Kidney (tissue), 14 donors: ENCODE measurements around the gene TENT5C. TPM values are rescaled to one million over a fixed set of nuclear protein-coding genes. Genes with fewer than 3 reads are reported as not detected.

Experiments
- DNase-seq, 5 donors: peaks; one replicate each; pipeline ENCODE4 v3.0.0-alpha.2; 2013 to 2020
- FAIRE-seq: peaks from 2 replicates; lab custom pipeline; 2012; peaks lifted over from hg19 to GRCh38; lab: Jason Lieb, UNC
- H3K27ac ChIP-seq, 2 donors: one replicate each; pipeline ENCODE4 v1.7.0; 2013; ENCODE audit warnings: low read depth in 2 of 2, low read length in 2 of 2, inconsistent platforms in 1 of 2
- H3K27me3 ChIP-seq: one replicate; pipeline ENCODE4 v1.7.1; 2013; ENCODE audit warnings: low read length, inconsistent platforms; ENCODE audit not compliant: control insufficient read depth, insufficient read depth
- H3K36me3 ChIP-seq, 3 donors: one replicate each; pipeline versions ENCODE4 v1.7.0 to v1.7.1; 2013; ENCODE audit warnings: low read length in 3 of 3, control low read depth in 1 of 3, inconsistent platforms in 1 of 3; ENCODE audit not compliant: insufficient read depth in 3 of 3, control insufficient read depth in 2 of 3
- H3K4me1 ChIP-seq, 3 donors: one replicate each; pipeline versions ENCODE4 v1.7.0 to v1.7.1; 2013; ENCODE audit warnings: low read length in 3 of 3, inconsistent platforms in 1 of 3, low read depth in 1 of 3; ENCODE audit not compliant: control insufficient read depth in 2 of 3, insufficient read depth in 2 of 3
- H3K4me3 ChIP-seq, 3 donors: one replicate each; pipeline versions ENCODE4 v1.7.0 to v1.8.1; 2013; ENCODE audit warnings: low read length in 3 of 3, control low read depth in 1 of 3, inconsistent platforms in 1 of 3
- H3K9ac ChIP-seq, 3 donors: one replicate each; pipeline versions ENCODE4 v1.7.0 to v1.7.1; 2013; ENCODE audit warnings: low read length in 3 of 3, control low read depth in 1 of 3, inconsistent platforms in 1 of 3
- H3K9me3 ChIP-seq, 3 donors: one replicate each; pipeline versions ENCODE4 v1.7.0 to v1.7.1; 2013; ENCODE audit warnings: low read length in 3 of 3, control low read depth in 1 of 3, inconsistent platforms in 1 of 3; ENCODE audit not compliant: control insufficient read depth in 2 of 3, insufficient read depth in 1 of 3
- CTCF ChIP-seq: IDR thresholded peaks from 3 replicates; pipeline ENCODE4 v1.5.1; 2012; ENCODE audit warnings: mild to moderate bottlenecking, moderate library complexity, borderline replicate concordance; ENCODE audit not compliant: insufficient read depth; ENCODE audit errors: extremely low read depth
- intact Hi-C: fragments of 100-400 bp; cut with DNase I; formaldehyde crosslinking; loops from one replicate; pipeline ENCODE4 v1.11.1; 2022
- polyA plus RNA-seq: library from polyadenylated mRNA; stranded (reverse); fragments of 350-450 nt; fragmentation: Illumina TruSeq; extraction: RNeasy Lipid Tissue Mini Kit (QIAGEN cat#74804); gene quantifications from one replicate; pipeline ENCODE4 v1.2.3, GENCODE V29; 2014; ENCODE audit warnings: low read depth, low replicate concordance; ENCODE audit not compliant: insufficient read depth
- total RNA-seq: library from RNA; stranded (reverse); fragmentation: NEBNext Ultra II Directional; extraction: Animal tissue kit (Norgen Biotek cat#: 25700); gene quantifications from one replicate; pipeline ENCODE4 v1.2.1, GENCODE V29; 2021
- donor health status: control.
- donor health status: control.
- donor health status: control.
- donor health status: control.
- donor health status: control.
- donor health status: DM: yes; HTN: yes; CAD: no.
- donor health status: Normal renal cell carcinoma (clear cell type).

The TENT5C gene
- total and polyA plus RNA-seq, 2 donors from 2014 or later = 6.1 to 22.2 TPM

- no peak for TF ChIP-seq CTCF
- Histone ChIP-seq H3K27me3 (no peaks in the 10 kb centered on the region), H3K9ac (no peak overlapping the region), H3K4me3 (no peak overlapping the region), H3K4me1 (peaks cover 0 to 2% (median 0%) of the 10 kb centered on the region in 3 donors), H3K36me3 (no peaks in the 10 kb centered on the region), H3K9me3 (no peaks in the 10 kb centered on the region), H3K27ac (no peak overlapping the region)
- no peak for DNase-seq
- intact Hi-C loops = no loop called here
- no peak for FAIRE-seq
These were observed 54.6 kb downstream of the TENT5C start for GRCh38 chr1:117660271-117660965.

GRCh38 chr1:117661027-117661426, 55.2 kb downstream of the TENT5C start:
- no peak overlapping the region for H3K9ac ChIP-seq
- no peaks in the 10 kb centered on the region for H3K27me3 ChIP-seq
- H3K36me3 ChIP-seq = no peaks in the 10 kb centered on the region
- H3K9me3 ChIP-seq = no peaks in the 10 kb centered on the region
- intact Hi-C loops = no loop called here
- H3K4me3 ChIP-seq = no peak overlapping the region
- FAIRE-seq = no peak
- no peak overlapping the region for H3K27ac ChIP-seq
- H3K4me1 ChIP-seq = peaks cover 0 to 2% (median 0%) of the 10 kb centered on the region in 3 donors
- TF ChIP-seq CTCF = no peak
- DNase-seq = no peak

- H3K27me3 ChIP-seq = no peaks in the 10 kb centered on the region
- no peaks in the 10 kb centered on the region for H3K9me3 ChIP-seq
- no peak overlapping the region for H3K27ac ChIP-seq
- FAIRE-seq (no peak), DNase-seq (no peak)
- H3K36me3 ChIP-seq = no peaks in the 10 kb centered on the region
- H3K4me1 ChIP-seq = peaks cover 0 to 2% (median 0%) of the 10 kb centered on the region in 3 donors
- TF ChIP-seq CTCF = no peak
- intact Hi-C loops = no loop called here
- H3K4me3 ChIP-seq = no peak overlapping the region
- H3K9ac ChIP-seq = no peak overlapping the region
These were observed 56.8 kb downstream of the TENT5C start for GRCh38 chr1:117662667-117663066.
